B cell (primary cell): ENCODE measurements around the gene KIF2A.

Experiments used
- EZH2 ChIP-seq: IDR thresholded peaks from 2 replicates; pipeline ENCODE4 v1.6.1; 2012; ENCODE audit warnings: borderline replicate concordance, low read depth, mild to moderate bottlenecking, moderate library complexity, low read length; ENCODE audit not compliant: insufficient read depth, poor library complexity, severe bottlenecking
- TF ChIP-seq, protein P1 (sequence below): fragments of 200-600 bp; IDR thresholded peaks from one replicate; pipeline ENCODE4 v1.8.0; 2022; ENCODE audit warnings: antibody characterized with exemption, mild to moderate bottlenecking

DNA sequence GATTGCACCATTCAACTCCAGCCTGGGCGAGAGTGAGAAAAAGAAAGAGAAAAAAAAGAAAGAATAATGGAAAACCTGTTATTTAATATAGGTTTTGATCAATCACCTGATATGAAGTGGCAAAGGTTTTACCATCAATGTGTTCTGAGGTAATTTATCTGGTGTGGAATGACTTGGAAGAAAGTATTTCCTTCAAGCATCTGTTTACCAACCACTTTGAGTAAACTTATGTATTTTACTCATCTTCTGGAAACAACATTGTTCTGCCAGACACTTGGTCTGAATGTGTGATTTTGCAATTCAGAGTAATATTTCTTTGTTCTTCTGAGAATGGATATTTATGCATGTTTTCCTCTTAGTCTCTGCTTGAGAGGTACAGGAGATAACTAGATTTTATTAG, 24.3 kb downstream of the KIF2A start:
- TF ChIP-seq, protein P1, sequence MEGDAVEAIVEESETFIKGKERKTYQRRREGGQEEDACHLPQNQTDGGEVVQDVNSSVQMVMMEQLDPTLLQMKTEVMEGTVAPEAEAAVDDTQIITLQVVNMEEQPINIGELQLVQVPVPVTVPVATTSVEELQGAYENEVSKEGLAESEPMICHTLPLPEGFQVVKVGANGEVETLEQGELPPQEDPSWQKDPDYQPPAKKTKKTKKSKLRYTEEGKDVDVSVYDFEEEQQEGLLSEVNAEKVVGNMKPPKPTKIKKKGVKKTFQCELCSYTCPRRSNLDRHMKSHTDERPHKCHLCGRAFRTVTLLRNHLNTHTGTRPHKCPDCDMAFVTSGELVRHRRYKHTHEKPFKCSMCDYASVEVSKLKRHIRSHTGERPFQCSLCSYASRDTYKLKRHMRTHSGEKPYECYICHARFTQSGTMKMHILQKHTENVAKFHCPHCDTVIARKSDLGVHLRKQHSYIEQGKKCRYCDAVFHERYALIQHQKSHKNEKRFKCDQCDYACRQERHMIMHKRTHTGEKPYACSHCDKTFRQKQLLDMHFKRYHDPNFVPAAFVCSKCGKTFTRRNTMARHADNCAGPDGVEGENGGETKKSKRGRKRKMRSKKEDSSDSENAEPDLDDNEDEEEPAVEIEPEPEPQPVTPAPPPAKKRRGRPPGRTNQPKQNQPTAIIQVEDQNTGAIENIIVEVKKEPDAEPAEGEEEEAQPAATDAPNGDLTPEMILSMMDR = no peak
- TF ChIP-seq EZH2 = no peak
